CD4-positive, alpha-beta T cell (primary cell): ENCODE data around the gene APP. TPM values are rescaled to one million over a fixed set of nuclear protein-coding genes. Genes with fewer than 3 reads are reported as not detected.

Experiments used
- ATAC-seq: fragments of 200-7000 bp; cut with Tn5 transposase; one replicate; pipeline ENCODE4 v1.10.0; 2022; ENCODE audit warnings: mild to moderate bottlenecking; ENCODE audit not compliant: poor library complexity
- CTCF ChIA-PET: fragments of 350-600 bp; sonication (Branson Sonifier 250); formaldehyde crosslinking; loops from one replicate; lab custom pipeline; 2021; ENCODE audit warnings: antibody characterized with exemption, inconsistent platforms; lab: Charles Lee
- POLR2A ChIA-PET: fragments of 350-600 bp; sonication (Branson Sonifier 250); formaldehyde crosslinking; loops from one replicate; lab custom pipeline; 2021; ENCODE audit warnings: antibody characterized with exemption, inconsistent platforms; lab: Charles Lee
- DNase-seq, 14 experiments: peaks; one replicate each; pipeline ENCODE4 v3.0.0-alpha.2; 2013 to 2020; ENCODE audit warnings: mixed read lengths in 2 of 14
- H3K27ac ChIP-seq, 2 donors: one replicate each; pipeline versions ENCODE4 v1.5.1 to v1.7.0; 2013; ENCODE audit warnings: low read length in 2 of 2, low read depth in 1 of 2, mild to moderate bottlenecking in 1 of 2
- H3K27me3 ChIP-seq, 2 experiments: 1 replicate in 1 of 2; 2 replicates in 1 of 2; pipeline versions ENCODE4 v1.6.1 to v1.7.0; 2013; ENCODE audit warnings: low read length in 2 of 2, control low read depth in 1 of 2, mild to moderate bottlenecking in 1 of 2, moderate library complexity in 1 of 2; ENCODE audit not compliant: insufficient read depth in 2 of 2, control insufficient read depth in 1 of 2
- H3K36me3 ChIP-seq: one replicate; pipeline ENCODE4 v1.6.1; 2013; ENCODE audit warnings: low read length, control low read depth; ENCODE audit not compliant: insufficient read depth
- H3K4me1 ChIP-seq: one replicate; pipeline ENCODE4 v1.6.1; 2013; ENCODE audit warnings: low read length, control low read depth; ENCODE audit not compliant: insufficient read depth
- H3K4me3 ChIP-seq: one replicate; pipeline ENCODE4 v1.5.1; 2013; ENCODE audit warnings: mild to moderate bottlenecking, low read length, moderate library complexity
- H3K9me3 ChIP-seq, 2 experiments: 1 replicate in 1 of 2; 2 replicates in 1 of 2; pipeline versions ENCODE4 v1.6.1 to v1.7.0; 2013; ENCODE audit warnings: low read length in 2 of 2, mild to moderate bottlenecking in 2 of 2, control low read depth in 1 of 2, moderate library complexity in 1 of 2; ENCODE audit not compliant: control insufficient read depth in 1 of 2, insufficient read depth in 1 of 2
- H3K27ac Mint-ChIP-seq: one replicate; pipeline ENCODE4 v1.8.0; 2020; ENCODE audit warnings: mixed read lengths
- H3K27me3 Mint-ChIP-seq: one replicate; pipeline ENCODE4 v1.8.0; 2021; ENCODE audit warnings: mixed read lengths
- H3K36me3 Mint-ChIP-seq: one replicate; pipeline ENCODE4 v1.8.0; 2021; ENCODE audit warnings: low read depth, mixed read lengths
- H3K4me1 Mint-ChIP-seq: one replicate; pipeline ENCODE4 v1.8.0; 2021; ENCODE audit warnings: low read depth, mixed read lengths
- H3K4me3 Mint-ChIP-seq: one replicate; pipeline ENCODE4 v1.8.0; 2020; ENCODE audit warnings: mild to moderate bottlenecking, mixed read lengths
- H3K9me3 Mint-ChIP-seq: one replicate; pipeline ENCODE4 v1.8.0; 2020; ENCODE audit warnings: mixed read lengths
- CTCF ChIP-seq: fragments of 200-600 bp; IDR thresholded peaks from one replicate; pipeline ENCODE4 v1.8.0; 2022; ENCODE audit warnings: antibody characterized with exemption, mild to moderate bottlenecking
- intact Hi-C, 2 experiments: fragments of 100-400 bp; cut with DNase I in 1 of 2; cut with micrococcal nuclease in 1 of 2; formaldehyde crosslinking; loops; one replicate each; pipeline versions ENCODE4 v1.15.1 to v1.9.0; 2023 to 2025; cut with DNase I, micrococcal nuclease
- total RNA-seq, 174 experiments: library from RNA in 2 of 174; stranded (reverse) in 2 of 174; gene quantifications; one replicate each; pipeline ENCODE4 v1.2.3 and lab custom pipeline; 2021 to 2026

The APP gene
- total RNA-seq, 2 experiments from 2014 or later, result 43.6 to 44.4 TPM

GRCh38 chr21:26093122-26093521, 77.4 kb downstream of the APP start:
- no peak for ATAC-seq
- DNase-seq, result no peak
- H3K9me3 Mint-ChIP-seq, result no peaks in the 10 kb centered on the region
- Histone ChIP-seq H3K27ac (no peak overlapping the region), H3K36me3 (peaks cover 5% of the 10 kb centered on the region), H3K9me3 (no peaks in the 10 kb centered on the region), H3K4me3 (no peak overlapping the region), H3K27me3 (no peaks in the 10 kb centered on the region), H3K4me1 (no peaks in the 10 kb centered on the region)
- TF ChIP-seq CTCF, result no peak
- no peak overlapping the region for H3K27ac Mint-ChIP-seq
- H3K4me3 Mint-ChIP-seq, result no peak overlapping the region
- H3K36me3 Mint-ChIP-seq, result peaks cover 19% of the 10 kb centered on the region
- ChIA-PET POLR2A (no interaction called here), CTCF (no interaction called here)
- H3K4me1 Mint-ChIP-seq, result no peaks in the 10 kb centered on the region
- no peaks in the 10 kb centered on the region for H3K27me3 Mint-ChIP-seq
- intact Hi-C loops, result no loop called here

GRCh38 chr21:26091480-26092018, 79.0 kb downstream of the APP start:
- Histone ChIP-seq H3K4me3 (no peak overlapping the region), H3K27ac (no peak overlapping the region), H3K27me3 (no peaks in the 10 kb centered on the region), H3K4me1 (no peaks in the 10 kb centered on the region), H3K9me3 (no peaks in the 10 kb centered on the region), H3K36me3 (peaks cover 5% of the 10 kb centered on the region)
- no peak for TF ChIP-seq CTCF
- H3K27ac Mint-ChIP-seq, result no peak overlapping the region
- no peaks in the 10 kb centered on the region for H3K4me1 Mint-ChIP-seq
- intact Hi-C loops, result no loop called here
- no peak overlapping the region for H3K4me3 Mint-ChIP-seq
- no peaks in the 10 kb centered on the region for H3K27me3 Mint-ChIP-seq
- DNase-seq (no peak), ATAC-seq (no peak)
- no peaks in the 10 kb centered on the region for H3K9me3 Mint-ChIP-seq
- ChIA-PET CTCF (no interaction called here), POLR2A (no interaction called here)
- H3K36me3 Mint-ChIP-seq, result peaks cover 32% of the 10 kb centered on the region

GRCh38 chr21:26089730-26090129, 80.8 kb downstream of the APP start:
- no peaks in the 10 kb centered on the region for H3K9me3 ChIP-seq
- Mint-ChIP-seq H3K9me3 (no peaks in the 10 kb centered on the region), H3K27me3 (no peaks in the 10 kb centered on the region), H3K4me3 (no peak overlapping the region), H3K4me1 (peaks cover 9% of the 10 kb centered on the region), H3K36me3 (peaks cover 36% of the 10 kb centered on the region), H3K27ac (no peak overlapping the region)
- peaks cover 5% of the 10 kb centered on the region for H3K36me3 ChIP-seq
- H3K4me1 ChIP-seq, result no peaks in the 10 kb centered on the region
- TF ChIP-seq CTCF, result no peak
- ChIA-PET CTCF (no interaction called here), POLR2A (no interaction called here)
- no peak for DNase-seq
- no peaks in the 10 kb centered on the region for H3K27me3 ChIP-seq
- H3K27ac ChIP-seq, result no peak overlapping the region
- no peak overlapping the region for H3K4me3 ChIP-seq
- ATAC-seq, result no peak
- intact Hi-C loops, result no loop called here
